ENCODE measurements around the gene UBL4A. TPM values are rescaled to one million over a fixed set of nuclear protein-coding genes. Genes with fewer than 3 reads are reported as not detected.
A peak's percentile ranks its signal among the peaks of the same experiment; 100 is the strongest.

The UBL4A gene
- total RNA-seq, 1 experiment from 2014 or later = 30.4 TPM

DNA sequence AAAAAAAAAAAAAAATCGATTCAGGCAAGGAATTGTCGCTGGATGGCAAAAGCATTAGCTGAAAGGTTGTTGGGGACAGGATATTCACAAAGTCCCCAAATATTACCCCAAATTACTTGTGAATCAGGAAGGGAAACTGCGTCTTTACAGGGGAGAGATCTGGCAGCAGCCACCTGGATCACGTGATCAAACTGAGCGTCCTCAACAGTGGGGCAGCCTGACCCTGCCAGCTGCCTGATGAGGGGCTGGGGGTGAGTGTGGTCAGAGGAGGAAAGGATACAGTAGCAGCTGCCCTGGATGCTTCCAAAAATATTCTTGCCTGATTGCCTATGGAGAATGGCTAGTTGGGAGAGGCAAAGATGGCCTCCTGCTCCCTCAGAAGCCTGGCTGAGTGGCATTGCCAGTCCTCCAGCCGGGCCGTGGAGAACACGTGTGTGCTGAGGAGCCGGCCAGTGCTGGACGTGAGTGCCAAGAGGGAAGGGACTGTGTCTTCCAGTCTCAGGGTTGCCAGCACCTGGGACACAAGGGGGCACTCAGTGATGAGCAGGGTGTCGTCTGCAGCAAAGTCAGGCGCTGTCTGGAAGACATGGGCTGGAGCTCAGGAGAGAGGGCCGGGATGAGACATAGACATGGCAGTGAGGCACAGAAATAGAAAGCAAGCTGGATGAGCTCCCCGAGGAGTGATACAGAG, 4.4 kb downstream of the UBL4A start:
- Histone ChIP-seq H3K27ac (ENCODE audit: low read depth, low read length, poor library complexity, severe bottlenecking) (no peak overlapping the region), H3K4me1 (ENCODE audit: insufficient read depth, low read length, poor library complexity, severe bottlenecking) (peaks cover 5% of the 10 kb centered on the region), H3K36me3 (ENCODE audit: insufficient read depth, low read length, poor library complexity, severe bottlenecking) (peaks cover 11% of the 10 kb centered on the region), H3K9me3 (ENCODE audit: low read depth, low read length, poor library complexity, severe bottlenecking) (no peaks in the 10 kb centered on the region), H3K4me3 (ENCODE audit: low read depth, low read length, poor library complexity, severe bottlenecking) (no peak overlapping the region), H3K27me3 (replicated peaks; ENCODE audit: insufficient read depth, low read depth, low read length, poor library complexity) (no peaks in the 10 kb centered on the region)
- TF ChIP-seq, protein P1, sequence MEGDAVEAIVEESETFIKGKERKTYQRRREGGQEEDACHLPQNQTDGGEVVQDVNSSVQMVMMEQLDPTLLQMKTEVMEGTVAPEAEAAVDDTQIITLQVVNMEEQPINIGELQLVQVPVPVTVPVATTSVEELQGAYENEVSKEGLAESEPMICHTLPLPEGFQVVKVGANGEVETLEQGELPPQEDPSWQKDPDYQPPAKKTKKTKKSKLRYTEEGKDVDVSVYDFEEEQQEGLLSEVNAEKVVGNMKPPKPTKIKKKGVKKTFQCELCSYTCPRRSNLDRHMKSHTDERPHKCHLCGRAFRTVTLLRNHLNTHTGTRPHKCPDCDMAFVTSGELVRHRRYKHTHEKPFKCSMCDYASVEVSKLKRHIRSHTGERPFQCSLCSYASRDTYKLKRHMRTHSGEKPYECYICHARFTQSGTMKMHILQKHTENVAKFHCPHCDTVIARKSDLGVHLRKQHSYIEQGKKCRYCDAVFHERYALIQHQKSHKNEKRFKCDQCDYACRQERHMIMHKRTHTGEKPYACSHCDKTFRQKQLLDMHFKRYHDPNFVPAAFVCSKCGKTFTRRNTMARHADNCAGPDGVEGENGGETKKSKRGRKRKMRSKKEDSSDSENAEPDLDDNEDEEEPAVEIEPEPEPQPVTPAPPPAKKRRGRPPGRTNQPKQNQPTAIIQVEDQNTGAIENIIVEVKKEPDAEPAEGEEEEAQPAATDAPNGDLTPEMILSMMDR (conservative IDR thresholded peaks at IDR 0.05; ENCODE audit: low read depth, low read length) = no peak
- TF ChIP-seq EZH2 (IDR thresholded peaks at IDR 0.05; ENCODE audit: borderline replicate concordance, low read depth, low read length, poor library complexity, severe bottlenecking) = no peak
- no peak for DNase-seq (ENCODE audit: low spot score)
- no TSS peak for BruUV-seq (replicated peaks)
- ChIA-PET POLR2A (ENCODE audit: low non-redundant PET) (no interaction called here), CTCF (no interaction called here)
- intact Hi-C loops (cut with micrococcal nuclease; ENCODE audit: unreplicated experiment) = no loop called here

DNA sequence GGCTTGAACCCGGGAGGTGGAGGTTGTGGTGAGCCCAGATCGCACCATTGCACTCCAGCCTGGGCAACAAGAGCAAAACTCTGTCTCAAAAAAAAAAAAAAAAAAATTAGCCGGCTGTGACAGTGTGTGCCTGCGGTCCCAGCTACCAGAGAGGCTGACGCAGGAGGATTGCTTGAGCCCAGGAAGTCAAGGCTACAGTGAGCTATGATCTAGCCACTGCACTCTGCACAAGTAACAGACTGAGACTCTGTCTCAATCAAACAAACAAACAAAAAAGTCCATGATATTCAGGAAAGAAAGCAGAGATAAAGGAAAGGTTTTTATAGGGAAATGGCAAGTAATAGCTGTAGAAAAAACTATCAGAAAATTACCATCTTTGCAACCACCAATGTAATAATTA, 5.2 kb downstream of the UBL4A start:
- CTCF ChIA-PET = no interaction called here
- no peaks in the 10 kb centered on the region for H3K9me3 ChIP-seq (ENCODE audit: low read depth, low read length, poor library complexity, severe bottlenecking)
- DNase-seq (ENCODE audit: low spot score) = no peak
- no peak overlapping the region for H3K27ac ChIP-seq (ENCODE audit: low read depth, low read length, poor library complexity, severe bottlenecking)
- POLR2A ChIA-PET (ENCODE audit: low non-redundant PET) = no interaction called here
- no peak overlapping the region for H3K4me3 ChIP-seq (ENCODE audit: low read depth, low read length, poor library complexity, severe bottlenecking)
- H3K4me1 ChIP-seq (ENCODE audit: insufficient read depth, low read length, poor library complexity, severe bottlenecking) = peaks cover 5% of the 10 kb centered on the region
- intact Hi-C loops (cut with micrococcal nuclease; ENCODE audit: unreplicated experiment) = no loop called here
- BruUV-seq (replicated peaks) = no TSS peak
- TF ChIP-seq EZH2 (IDR thresholded peaks at IDR 0.05; ENCODE audit: borderline replicate concordance, low read depth, low read length, poor library complexity, severe bottlenecking) = no peak
- TF ChIP-seq, protein P1 (conservative IDR thresholded peaks at IDR 0.05; ENCODE audit: low read depth, low read length) = no peak
- no peaks in the 10 kb centered on the region for H3K27me3 ChIP-seq (replicated peaks; ENCODE audit: insufficient read depth, low read depth, low read length, poor library complexity)
- peaks cover 11% of the 10 kb centered on the region for H3K36me3 ChIP-seq (ENCODE audit: insufficient read depth, low read length, poor library complexity, severe bottlenecking)

DNA sequence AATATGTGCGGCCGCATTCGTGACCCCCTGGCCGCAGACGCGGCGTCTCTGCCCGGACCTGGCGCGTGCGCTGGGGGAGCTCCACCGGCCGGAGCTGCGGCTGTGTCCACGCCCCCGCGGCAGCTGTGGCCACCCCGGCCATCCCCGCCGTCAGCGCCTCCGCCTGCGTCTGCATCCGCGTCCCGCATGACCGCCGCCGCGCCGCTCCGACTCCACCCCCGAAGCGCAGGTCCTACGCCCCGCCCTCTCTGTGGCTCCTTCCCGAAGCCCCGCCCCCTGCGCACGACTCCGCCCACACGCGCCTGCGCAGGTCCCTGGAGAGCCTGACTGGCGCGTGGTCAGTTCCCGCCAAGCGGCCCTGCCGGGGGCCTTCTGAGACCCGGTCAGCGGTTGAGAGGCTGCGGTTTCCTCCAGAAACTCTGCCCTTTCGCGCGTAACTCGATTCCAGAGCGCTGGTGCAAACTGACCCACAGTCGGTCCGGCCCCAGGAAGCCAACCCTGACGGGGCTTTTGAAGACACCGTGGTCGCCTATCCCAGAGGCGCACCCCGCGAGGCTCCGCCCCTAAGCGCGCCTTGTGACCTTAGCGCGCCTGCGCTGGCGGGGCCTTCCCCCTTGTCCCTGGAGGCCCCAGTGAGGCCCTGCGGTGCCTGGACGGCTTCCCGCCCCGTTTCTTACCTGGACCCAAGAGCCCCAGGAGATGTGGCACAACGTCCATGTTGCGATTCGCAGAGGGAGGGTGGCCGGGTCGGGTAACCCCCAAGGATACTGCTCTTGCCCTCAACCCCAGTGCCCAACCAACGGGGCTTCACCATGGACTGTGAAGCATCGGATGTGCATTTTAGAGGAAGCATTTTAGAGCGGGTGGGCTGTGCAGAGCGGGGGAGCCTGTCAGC, 7.4 kb downstream of the UBL4A start, which contains the start of gene LAGE3:
Gene LAGE3, minus strand, starts transcription at position 554 of the 895 bp plus-strand sequence. Its CDS starts 366 bp downstream, at position 188.
- no peaks in the 10 kb centered on the region for H3K27me3 ChIP-seq (replicated peaks; ENCODE audit: insufficient read depth, low read depth, low read length, poor library complexity)
- peak within 1 kb of the TSS; percentile 41 for H3K27ac ChIP-seq (ENCODE audit: low read depth, low read length, poor library complexity, severe bottlenecking)
- BruUV-seq (replicated peaks) = no TSS peak
- no peaks in the 10 kb centered on the region for H3K4me1 ChIP-seq (ENCODE audit: insufficient read depth, low read length, poor library complexity, severe bottlenecking)
- intact Hi-C loops (cut with micrococcal nuclease; ENCODE audit: unreplicated experiment) = no loop called here
- ChIA-PET CTCF (no interaction called here), POLR2A (ENCODE audit: low non-redundant PET) (no interaction called here)
- DNase-seq (ENCODE audit: low spot score) = peak; percentile 86
- H3K36me3 ChIP-seq (ENCODE audit: insufficient read depth, low read length, poor library complexity, severe bottlenecking) = no peaks in the 10 kb centered on the region
- TF ChIP-seq, protein P1 (conservative IDR thresholded peaks at IDR 0.05; ENCODE audit: low read depth, low read length) = no peak
- TF ChIP-seq EZH2 (IDR thresholded peaks at IDR 0.05; ENCODE audit: borderline replicate concordance, low read depth, low read length, poor library complexity, severe bottlenecking) = no peak
- H3K9me3 ChIP-seq (ENCODE audit: low read depth, low read length, poor library complexity, severe bottlenecking) = no peaks in the 10 kb centered on the region
- H3K4me3 ChIP-seq (ENCODE audit: low read depth, low read length, poor library complexity, severe bottlenecking) = peak within 1 kb of the TSS; percentile 55

Data from A673 (cell line).